GM23338 (cell line): ENCODE measurements around the gene BCAR3. TPM values are rescaled to one million over a fixed set of nuclear protein-coding genes. Genes with fewer than 3 reads are reported as not detected.

Source experiments
- ATAC-seq: fragments of 200-7000 bp; cut with Tn5 transposase; 3 replicates; pipeline ENCODE4 v1.9.1; 2020
- DNase-seq: peaks from one replicate; pipeline ENCODE4 v3.0.0-alpha.2; 2015; ENCODE audit warnings: low spot score
- H2AFZ ChIP-seq: fragments of 200-600 bp; sonication (generic); 2 replicates; pipeline ENCODE4 v1.8.0; 2016; ENCODE audit warnings: antibody characterized with exemption, mild to moderate bottlenecking, moderate library complexity
- H3F3A ChIP-seq: fragments of 200-600 bp; sonication (generic); replicated peaks from 2 replicates; pipeline ENCODE4 v1.8.0; 2017; ENCODE audit warnings: antibody characterized with exemption, mixed run types, low read depth
- H3K27ac ChIP-seq: fragments of 200-600 bp; sonication (generic); 2 replicates; pipeline ENCODE4 v1.6.1; 2016; ENCODE audit warnings: low read depth
- H3K27me3 ChIP-seq: fragments of 200-600 bp; sonication (generic); 2 replicates; pipeline ENCODE4 v1.8.0; 2016; ENCODE audit warnings: mild to moderate bottlenecking, mixed run types, moderate library complexity; ENCODE audit not compliant: insufficient read depth
- H3K36me3 ChIP-seq: fragments of 200-600 bp; sonication (generic); 2 replicates; pipeline ENCODE4 v1.8.0; 2016; ENCODE audit warnings: mild to moderate bottlenecking; ENCODE audit not compliant: insufficient read depth
- H3K4me1 ChIP-seq: fragments of 200-600 bp; sonication (generic); 2 replicates; pipeline ENCODE4 v1.8.0; 2016; ENCODE audit warnings: mild to moderate bottlenecking, moderate library complexity; ENCODE audit not compliant: insufficient read depth
- H3K4me2 ChIP-seq: fragments of 200-600 bp; sonication (generic); 2 replicates; pipeline ENCODE4 v1.7.1; 2017; ENCODE audit warnings: mixed run types
- H3K4me3 ChIP-seq: fragments of 200-600 bp; sonication (generic); 2 replicates; pipeline ENCODE4 v1.6.1; 2016; ENCODE audit warnings: mixed run types
- H3K79me2 ChIP-seq: fragments of 200-600 bp; sonication (generic); replicated peaks from 2 replicates; pipeline ENCODE4 v1.8.0; 2017; ENCODE audit warnings: mild to moderate bottlenecking; ENCODE audit not compliant: insufficient read depth
- H3K9me2 ChIP-seq: fragments of 200-600 bp; sonication (generic); 2 replicates; pipeline ENCODE4 v1.8.0; 2017; ENCODE audit not compliant: insufficient read depth
- H4K20me1 ChIP-seq: fragments of 200-600 bp; sonication (generic); replicated peaks from 2 replicates; pipeline ENCODE4 v1.8.0; 2017; ENCODE audit warnings: mild to moderate bottlenecking; ENCODE audit not compliant: insufficient read depth
- H3K27ac Mint-ChIP-seq: 2 replicates; pipeline ENCODE4 v1.8.0; 2020; ENCODE audit warnings: inconsistent platforms, mild to moderate bottlenecking, moderate library complexity, mixed read lengths
- H3K27me3 Mint-ChIP-seq: 3 replicates; pipeline ENCODE4 v1.8.0; 2022; ENCODE audit warnings: low read depth, mild to moderate bottlenecking, moderate library complexity, mixed read lengths, inconsistent platforms; ENCODE audit not compliant: insufficient read depth, poor library complexity
- H3K36me3 Mint-ChIP-seq: 3 replicates; pipeline ENCODE4 v1.8.0; 2021; ENCODE audit warnings: low read depth, mild to moderate bottlenecking, inconsistent platforms, moderate library complexity, mixed read lengths
- H3K4me1 Mint-ChIP-seq: 3 replicates; pipeline ENCODE4 v1.8.0; 2020; ENCODE audit warnings: mild to moderate bottlenecking, inconsistent platforms, mixed read lengths
- H3K4me3 Mint-ChIP-seq: 3 replicates; pipeline ENCODE4 v1.8.0; 2021; ENCODE audit warnings: moderate library complexity, mild to moderate bottlenecking, inconsistent platforms, mixed read lengths
- H3K9me3 Mint-ChIP-seq: 3 replicates; pipeline ENCODE4 v1.8.0; 2020; ENCODE audit warnings: moderate library complexity, mild to moderate bottlenecking, inconsistent platforms, mixed read lengths
- CREB1 ChIP-seq: fragments of 250-450 bp; sonication (Bioruptor Pico); IDR thresholded peaks from 2 replicates; pipeline ENCODE4 v1.5.0; 2020; ENCODE audit warnings: low read depth, mild to moderate bottlenecking, moderate library complexity
- CTCF ChIP-seq, 2 experiments: fragments of 200-600 bp in 1 of 2; sonication (generic) in 1 of 2; conservative IDR thresholded peaks; 2 replicates each; pipeline versions ENCODE4 v1.5.1 to v1.6.1; 2016 to 2017; ENCODE audit warnings: antibody characterized with exemption in 2 of 2, low read depth in 2 of 2, mild to moderate bottlenecking in 2 of 2, moderate library complexity in 1 of 2
- EZH2 ChIP-seq: fragments of 200-600 bp; sonication (generic); IDR thresholded peaks from one replicate; pipeline ENCODE4 v1.8.0; 2017; ENCODE audit warnings: antibody characterized with exemption, mild to moderate bottlenecking, low read depth; ENCODE audit not compliant: unreplicated experiment
- NANOG ChIP-seq: IDR thresholded peaks from 2 replicates; pipeline ENCODE4 v1.6.1; 2016; ENCODE audit warnings: antibody characterized with exemption, borderline replicate concordance
- POLR2AphosphoS5 ChIP-seq: IDR thresholded peaks from 2 replicates; pipeline ENCODE4 v1.6.1; 2016; ENCODE audit warnings: antibody characterized with exemption, low read depth
- REST ChIP-seq: IDR thresholded peaks from one replicate; pipeline ENCODE4 v1.6.1; 2018; ENCODE audit warnings: antibody characterized with exemption; ENCODE audit not compliant: unreplicated experiment
- STAT1 ChIP-seq: IDR thresholded peaks from one replicate; pipeline ENCODE4 v1.6.1; 2016; ENCODE audit warnings: antibody characterized with exemption; ENCODE audit not compliant: unreplicated experiment
- ZNF114 ChIP-seq: fragments of 250-450 bp; sonication (Bioruptor Pico); IDR thresholded peaks from 2 replicates; pipeline ENCODE4 v1.5.0; 2020; ENCODE audit warnings: mild to moderate bottlenecking, moderate library complexity
- ZNF331 ChIP-seq: fragments of 250-450 bp; sonication (Bioruptor Pico); IDR thresholded peaks from 2 replicates; pipeline ENCODE4 v1.5.0; 2020; ENCODE audit warnings: low read depth, mild to moderate bottlenecking, moderate library complexity
- ZNF462 ChIP-seq: fragments of 250-450 bp; sonication (Bioruptor Pico); IDR thresholded peaks from 2 replicates; pipeline ENCODE4 v1.5.0; 2020; ENCODE audit warnings: mild to moderate bottlenecking, moderate library complexity
- polyA plus RNA-seq: library from polyadenylated mRNA; unstranded; fragments of >200 nt; fragmentation: Nextera tagmentation; extraction: Ambion mirVana; gene quantifications from 2 replicates; pipeline ENCODE4 v1.2.1, GENCODE V29; 2016
- total RNA-seq: library from RNA; depleted of rRNA; stranded (reverse); fragments of >200 nt; shearing (Covaris generic); gene quantifications from 2 replicates; pipeline ENCODE4 v1.2.3, GENCODE V29; 2014
- TF ChIP-seq, protein P1 (sequence below): IDR thresholded peaks from 2 replicates; pipeline ENCODE4 v1.6.1; 2016; ENCODE audit warnings: antibody characterized with exemption

The BCAR3 gene
- total and polyA plus RNA-seq, 2 experiments from 2014 or later, result 5.5 to 9.7 TPM

DNA sequence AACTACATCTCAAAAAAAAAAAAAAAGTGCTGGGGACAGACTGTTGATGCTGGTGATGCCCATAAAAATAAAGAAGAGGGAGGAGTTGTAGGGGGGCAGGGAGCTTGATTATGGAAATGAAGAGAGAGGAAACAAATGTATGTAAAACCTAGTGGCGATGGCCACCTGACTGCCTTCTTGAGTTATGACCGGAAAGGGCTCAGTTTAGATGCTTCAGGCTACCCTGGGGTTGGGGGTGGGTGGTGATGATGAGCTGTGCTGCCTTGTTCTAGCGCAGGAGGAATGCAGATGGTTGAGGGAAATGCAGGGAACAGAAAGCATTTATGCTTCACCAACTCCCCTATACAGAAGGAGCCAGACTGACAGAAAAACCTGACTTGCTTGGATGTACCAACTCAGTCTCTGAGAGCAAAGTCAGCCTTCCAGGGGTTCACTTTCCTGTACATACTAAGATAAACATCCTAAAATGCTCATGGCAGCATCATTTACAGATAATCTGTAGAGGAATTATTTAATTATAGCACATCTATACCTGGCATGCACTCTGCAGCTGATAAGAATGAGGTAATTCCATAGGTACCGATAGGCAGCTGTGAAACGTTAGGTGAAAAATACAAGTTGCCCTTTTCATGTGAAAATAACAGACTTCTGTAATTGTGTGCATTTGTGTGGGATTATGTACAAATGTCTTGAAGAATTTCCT is 8.0 kb upstream of the BCAR3 start (continued):
- TF ChIP-seq ZNF462 (no peak), STAT1 (no peak)

DNA sequence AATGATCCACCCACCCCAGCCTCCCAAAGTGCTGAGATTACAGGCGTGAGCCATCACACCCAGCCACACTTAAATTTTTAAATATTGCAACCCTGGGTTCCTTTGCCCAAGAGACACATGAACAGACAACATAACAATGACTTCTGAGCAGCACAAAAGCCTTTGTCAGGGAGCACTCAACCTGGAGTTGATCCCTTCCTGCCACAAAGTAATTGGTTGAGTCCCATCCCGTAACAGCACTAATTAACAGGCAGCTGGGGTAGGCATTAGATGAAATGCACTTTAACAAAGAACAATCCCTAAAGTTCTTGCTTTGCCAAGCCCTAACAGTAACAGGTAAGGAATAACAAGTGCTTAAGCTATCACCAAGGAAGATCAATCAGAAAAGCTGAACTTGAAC is 5.9 kb upstream of the BCAR3 start:
- Mint-ChIP-seq H3K4me1 (peaks cover 26% of the 10 kb centered on the region), H3K27ac (no peak overlapping the region), H3K9me3 (no peaks in the 10 kb centered on the region), H3K4me3 (no peak overlapping the region), H3K36me3 (no peaks in the 10 kb centered on the region), H3K27me3 (peaks cover 12% of the 10 kb centered on the region)
- no peak for DNase-seq
- Histone ChIP-seq H3K79me2 (no peaks in the 10 kb centered on the region), H2AFZ (no peak overlapping the region), H3K4me2 (no peak overlapping the region), H3K4me3 (no peak overlapping the region), H3K4me1 (peaks cover 16% of the 10 kb centered on the region; the same call in 1 of the 2 replicates), H4K20me1 (no peaks in the 10 kb centered on the region), H3K27ac (no peak overlapping the region), H3F3A (no peaks in the 10 kb centered on the region), H3K9me2 (no peaks in the 10 kb centered on the region), H3K36me3 (no peaks in the 10 kb centered on the region), H3K27me3 (peaks cover 10% of the 10 kb centered on the region)
- no peak for ATAC-seq
- no peak for TF ChIP-seq ZNF331 (CRISPR knock-in tag)
- no peak for TF ChIP-seq CREB1
- no peak for TF ChIP-seq EZH2
- TF ChIP-seq STAT1, result no peak
- TF ChIP-seq, protein P1, sequence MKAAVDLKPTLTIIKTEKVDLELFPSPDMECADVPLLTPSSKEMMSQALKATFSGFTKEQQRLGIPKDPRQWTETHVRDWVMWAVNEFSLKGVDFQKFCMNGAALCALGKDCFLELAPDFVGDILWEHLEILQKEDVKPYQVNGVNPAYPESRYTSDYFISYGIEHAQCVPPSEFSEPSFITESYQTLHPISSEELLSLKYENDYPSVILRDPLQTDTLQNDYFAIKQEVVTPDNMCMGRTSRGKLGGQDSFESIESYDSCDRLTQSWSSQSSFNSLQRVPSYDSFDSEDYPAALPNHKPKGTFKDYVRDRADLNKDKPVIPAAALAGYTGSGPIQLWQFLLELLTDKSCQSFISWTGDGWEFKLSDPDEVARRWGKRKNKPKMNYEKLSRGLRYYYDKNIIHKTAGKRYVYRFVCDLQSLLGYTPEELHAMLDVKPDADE, result no peak
- TF ChIP-seq CTCF (conservative IDR thresholded peaks at IDR 0.05; ENCODE audit: low read depth in 2 of 2), result no peak
- TF ChIP-seq ZNF114 (CRISPR knock-in tag), result no peak
- no peak for TF ChIP-seq NANOG
- no peak for TF ChIP-seq REST
- no peak for TF ChIP-seq POLR2AphosphoS5
